Measurements from ENCODE around the gene RNF180. TPM values are rescaled to one million over a fixed set of nuclear protein-coding genes. Genes with fewer than 3 reads are reported as not detected.

The RNF180 gene
- total RNA-seq, 2 donors from 2014 or later, result 5.3 to 8.0 TPM

DNA sequence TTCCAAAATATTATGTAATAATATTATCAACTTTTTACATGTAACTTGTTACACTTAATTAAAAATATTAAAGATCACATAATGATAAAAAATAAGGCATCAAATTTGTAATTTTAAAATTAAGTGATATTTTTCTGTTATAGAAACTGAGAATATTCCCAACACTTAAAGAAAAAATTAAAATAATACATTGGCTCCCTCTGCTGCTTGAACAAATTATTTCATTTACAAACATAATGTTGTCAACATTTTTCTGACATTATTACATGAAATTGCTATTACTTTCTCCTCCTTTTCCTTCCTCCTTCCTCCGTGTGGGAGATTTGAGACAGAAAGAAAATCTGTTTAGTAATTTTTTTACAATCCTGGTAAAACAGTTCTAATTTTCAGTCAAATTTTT, 42.3 kb downstream of the RNF180 start:
- H3K36me3 ChIP-seq (ENCODE audit: control insufficient read depth, insufficient read depth, low read length), result no peaks in the 10 kb centered on the region
- no peak overlapping the region for H3K27ac Mint-ChIP-seq
- no peaks in the 10 kb centered on the region for H3K4me1 ChIP-seq (ENCODE audit: control insufficient read depth, insufficient read depth, low read length)
- no peaks in the 10 kb centered on the region for H3K4me1 Mint-ChIP-seq
- H3K27ac ChIP-seq (ENCODE audit: low read depth, low read length), result no peak overlapping the region
- H3K36me3 Mint-ChIP-seq (ENCODE audit: low read depth), result no peaks in the 10 kb centered on the region
- H3K9ac ChIP-seq (ENCODE audit: extremely low read depth, low read length, poor library complexity, severe bottlenecking), result no peak overlapping the region
- TF ChIP-seq CTCF (conservative IDR thresholded peaks at IDR 0.05), result peak; percentile 66
- H3K27me3 ChIP-seq (ENCODE audit: control insufficient read depth, insufficient read depth, low read length, poor library complexity, severe bottlenecking), result no peaks in the 10 kb centered on the region
- no peaks in the 10 kb centered on the region for H3K9me3 Mint-ChIP-seq
- no peak overlapping the region for H3K4me3 ChIP-seq (ENCODE audit: low read length)
- no peak for DNase-seq
- no peak overlapping the region for H3K4me3 Mint-ChIP-seq
- no peaks in the 10 kb centered on the region for H3K9me3 ChIP-seq (ENCODE audit: control insufficient read depth, low read length)
- H3K27me3 Mint-ChIP-seq (ENCODE audit: insufficient read depth), result no peaks in the 10 kb centered on the region
- 60% methylated on average over 1 of the region's 1 CpG; no CpG with 5 or more reads in 1 of the 2 experiments for WGBS, 2 experiments (ENCODE audit: insufficient coverage in 1 of 2, insufficient read length in 1 of 2)

DNA sequence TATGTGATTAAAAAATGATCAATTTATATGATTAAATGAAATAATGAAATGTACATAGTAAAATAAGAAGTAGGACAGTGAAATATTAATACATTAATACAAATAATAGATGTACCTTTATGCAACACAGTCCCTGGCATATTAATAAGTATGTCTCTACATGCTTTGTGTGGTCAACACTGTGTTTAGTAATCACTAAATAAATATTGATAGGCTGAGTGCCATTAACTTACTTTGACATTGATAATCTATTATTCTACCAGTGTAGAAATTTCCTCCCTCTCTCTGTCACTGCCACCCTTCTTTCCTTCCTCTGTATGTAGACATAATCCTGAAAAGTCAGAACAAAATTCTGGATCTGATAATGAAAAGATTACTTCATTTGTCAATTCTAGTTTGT, 43.7 kb downstream of the RNF180 start:
- Mint-ChIP-seq H3K4me3 (no peak overlapping the region), H3K27ac (no peak overlapping the region), H3K9me3 (no peaks in the 10 kb centered on the region), H3K4me1 (no peaks in the 10 kb centered on the region), H3K27me3 (ENCODE audit: insufficient read depth) (no peaks in the 10 kb centered on the region), H3K36me3 (ENCODE audit: low read depth) (no peaks in the 10 kb centered on the region)
- H3K4me3 ChIP-seq (ENCODE audit: low read length), result no peak overlapping the region
- H3K27me3 ChIP-seq (ENCODE audit: control insufficient read depth, insufficient read depth, low read length, poor library complexity, severe bottlenecking), result no peaks in the 10 kb centered on the region
- H3K9me3 ChIP-seq (ENCODE audit: control insufficient read depth, low read length), result no peaks in the 10 kb centered on the region
- no peaks in the 10 kb centered on the region for H3K36me3 ChIP-seq (ENCODE audit: control insufficient read depth, insufficient read depth, low read length)
- H3K27ac ChIP-seq (ENCODE audit: low read depth, low read length), result no peak overlapping the region
- TF ChIP-seq CTCF (conservative IDR thresholded peaks at IDR 0.05), result no peak
- no peak overlapping the region for H3K9ac ChIP-seq (ENCODE audit: extremely low read depth, low read length, poor library complexity, severe bottlenecking)
- no peak for DNase-seq
- H3K4me1 ChIP-seq (ENCODE audit: control insufficient read depth, insufficient read depth, low read length), result no peaks in the 10 kb centered on the region

DNA sequence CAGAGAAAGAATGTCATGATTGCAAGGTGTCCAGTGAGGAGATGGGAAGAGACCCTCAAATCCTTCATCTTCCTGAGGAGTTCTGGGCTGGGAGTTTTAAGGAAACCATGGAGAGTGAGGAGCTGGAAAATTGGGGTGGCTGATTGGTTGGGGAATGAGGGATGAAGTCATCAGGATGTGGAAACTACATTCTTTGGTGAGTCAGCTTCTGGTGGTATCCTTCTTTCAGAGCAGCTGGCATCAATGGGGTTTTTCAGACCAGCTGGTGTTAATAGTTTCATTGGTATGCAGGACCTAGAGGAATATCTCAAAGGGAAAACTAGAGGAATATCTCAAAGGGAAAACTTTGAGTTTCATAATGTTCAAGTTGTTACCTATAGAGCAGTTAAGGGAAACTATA, 45.2 kb downstream of the RNF180 start:
- no peaks in the 10 kb centered on the region for H3K27me3 ChIP-seq (ENCODE audit: control insufficient read depth, insufficient read depth, low read length, poor library complexity, severe bottlenecking)
- no peaks in the 10 kb centered on the region for H3K36me3 ChIP-seq (ENCODE audit: control insufficient read depth, insufficient read depth, low read length)
- H3K9ac ChIP-seq (ENCODE audit: extremely low read depth, low read length, poor library complexity, severe bottlenecking), result no peak overlapping the region
- no peaks in the 10 kb centered on the region for H3K4me1 ChIP-seq (ENCODE audit: control insufficient read depth, insufficient read depth, low read length)
- no peak for DNase-seq
- Mint-ChIP-seq H3K9me3 (no peaks in the 10 kb centered on the region), H3K4me1 (no peaks in the 10 kb centered on the region), H3K27me3 (ENCODE audit: insufficient read depth) (no peaks in the 10 kb centered on the region), H3K4me3 (no peak overlapping the region), H3K27ac (no peak overlapping the region), H3K36me3 (ENCODE audit: low read depth) (no peaks in the 10 kb centered on the region)
- H3K9me3 ChIP-seq (ENCODE audit: control insufficient read depth, low read length), result no peaks in the 10 kb centered on the region
- H3K27ac ChIP-seq (ENCODE audit: low read depth, low read length), result no peak overlapping the region
- no peak overlapping the region for H3K4me3 ChIP-seq (ENCODE audit: low read length)
- TF ChIP-seq CTCF (conservative IDR thresholded peaks at IDR 0.05), result no peak
